H9 (cell line): ENCODE data around the gene PNMT. TPM values are rescaled to one million over a fixed set of nuclear protein-coding genes. Genes with fewer than 3 reads are reported as not detected.
A peak's percentile ranks its signal among the peaks of the same experiment; 100 is the strongest.

ENCODE experiments used
- DNase-seq: peaks from one replicate; pipeline ENCODE4 v3.0.0-alpha.2; 2017
- H2AFZ ChIP-seq: one replicate; pipeline ENCODE4 v1.6.1; 2013; ENCODE audit warnings: mild to moderate bottlenecking, low read length, control low read depth, moderate library complexity
- H2AK5ac ChIP-seq: 2 replicates; pipeline ENCODE4 v1.6.1; 2013; ENCODE audit warnings: low read length, control low read depth, mixed read lengths; ENCODE audit not compliant: insufficient read length
- H2BK120ac ChIP-seq: one replicate; pipeline ENCODE4 v1.6.1; 2013; ENCODE audit warnings: low read depth, mild to moderate bottlenecking, low read length, control low read depth, inconsistent platforms; ENCODE audit not compliant: poor library complexity, severe bottlenecking
- H2BK12ac ChIP-seq: 2 replicates; pipeline ENCODE4 v1.6.1; 2013; ENCODE audit warnings: low read length, control low read depth, mixed read lengths, low read depth; ENCODE audit not compliant: insufficient read length
- H2BK15ac ChIP-seq: 2 replicates; pipeline ENCODE4 v1.6.1; 2013; ENCODE audit warnings: low read depth, low read length, control low read depth
- H2BK20ac ChIP-seq: one replicate; pipeline ENCODE4 v1.6.1; 2013; ENCODE audit warnings: low read depth, mild to moderate bottlenecking, low read length, control low read depth, inconsistent platforms; ENCODE audit not compliant: poor library complexity, severe bottlenecking
- H2BK5ac ChIP-seq: 2 replicates; pipeline ENCODE4 v1.6.1; 2013; ENCODE audit warnings: low read length, control low read depth, mixed read lengths; ENCODE audit not compliant: insufficient read length
- H3K14ac ChIP-seq: 2 replicates; pipeline ENCODE4 v1.6.1; 2013; ENCODE audit warnings: low read length, control low read depth; ENCODE audit not compliant: insufficient read depth
- H3K18ac ChIP-seq: 2 replicates; pipeline ENCODE4 v1.6.1; 2013; ENCODE audit warnings: low read depth, mild to moderate bottlenecking, mixed read lengths, low read length, control low read depth; ENCODE audit not compliant: insufficient read length
- H3K23ac ChIP-seq: 2 replicates; pipeline ENCODE4 v1.6.1; 2013; ENCODE audit warnings: low read length, control low read depth, mixed read lengths, low read depth; ENCODE audit not compliant: insufficient read length
- H3K23me2 ChIP-seq: 2 replicates; pipeline ENCODE4 v1.6.1; 2013; ENCODE audit warnings: low read depth, mild to moderate bottlenecking, mixed read lengths, low read length, control low read depth; ENCODE audit not compliant: insufficient read length, poor library complexity, severe bottlenecking
- H3K27ac ChIP-seq: 2 replicates; pipeline ENCODE4 v1.5.1; 2013; ENCODE audit warnings: low read length, control low read depth, mixed read lengths, low read depth; ENCODE audit not compliant: insufficient read length
- H3K27me3 ChIP-seq: 2 replicates; pipeline ENCODE4 v1.6.1; 2013; ENCODE audit warnings: low read length, control low read depth, inconsistent platforms; ENCODE audit not compliant: insufficient read depth
- H3K4ac ChIP-seq: 2 replicates; pipeline ENCODE4 v1.6.1; 2013; ENCODE audit warnings: low read depth, mild to moderate bottlenecking, control low read depth, inconsistent platforms, low read length, moderate library complexity
- H3K4me1 ChIP-seq: 2 replicates; pipeline ENCODE4 v1.6.1; 2013; ENCODE audit warnings: low read length, control low read depth, inconsistent platforms; ENCODE audit not compliant: insufficient read depth
- H3K4me2 ChIP-seq: 2 replicates; pipeline ENCODE4 v1.6.1; 2013; ENCODE audit warnings: low read length, control low read depth, mixed read lengths; ENCODE audit not compliant: insufficient read length, insufficient read depth
- H3K56ac ChIP-seq: 2 replicates; pipeline ENCODE4 v1.6.1; 2013; ENCODE audit warnings: low read depth, mild to moderate bottlenecking, mixed read lengths, low read length, control low read depth; ENCODE audit not compliant: insufficient read length
- H3K79me1 ChIP-seq: 2 replicates; pipeline ENCODE4 v1.6.1; 2013; ENCODE audit warnings: low read depth, mild to moderate bottlenecking, moderate library complexity, low read length, control low read depth, inconsistent platforms; ENCODE audit not compliant: insufficient read depth, poor library complexity, severe bottlenecking
- H3K79me2 ChIP-seq: 2 replicates; pipeline ENCODE4 v1.6.1; 2013; ENCODE audit warnings: low read length, control low read depth, inconsistent platforms; ENCODE audit not compliant: insufficient read depth
- H3K9ac ChIP-seq: 2 replicates; pipeline ENCODE4 v1.6.1; 2013; ENCODE audit warnings: low read length, control low read depth, mixed read lengths; ENCODE audit not compliant: insufficient read length; ENCODE audit errors: extremely low read depth
- H3K9me3 ChIP-seq: one replicate; pipeline ENCODE4 v1.6.1; 2013; ENCODE audit warnings: low read depth, low read length, inconsistent platforms; ENCODE audit not compliant: control insufficient read depth
- H3T11ph ChIP-seq: one replicate; pipeline ENCODE4 v1.6.1; 2013; ENCODE audit warnings: mild to moderate bottlenecking, low read length, control low read depth, inconsistent platforms
- H4K20me1 ChIP-seq: one replicate; pipeline ENCODE4 v1.6.1; 2013; ENCODE audit not compliant: control insufficient read depth, insufficient read length, insufficient read depth
- H4K5ac ChIP-seq: 2 replicates; pipeline ENCODE4 v1.6.1; 2013; ENCODE audit warnings: low read depth, mild to moderate bottlenecking, mixed read lengths, low read length, control low read depth; ENCODE audit not compliant: insufficient read length
- H4K8ac ChIP-seq: replicated peaks from 2 replicates; pipeline ENCODE4 v1.6.1; 2013; ENCODE audit warnings: low read length, control low read depth, mixed read lengths, low read depth; ENCODE audit not compliant: insufficient read length
- H4K91ac ChIP-seq: 2 replicates; pipeline ENCODE4 v1.6.1; 2013; ENCODE audit warnings: low read depth, mild to moderate bottlenecking, moderate library complexity, mixed read lengths, low read length, control low read depth; ENCODE audit not compliant: insufficient read length
- H3K27ac Mint-ChIP-seq, 3 experiments: 2 replicates in 2 of 3; 3 replicates in 1 of 3; pipeline ENCODE4 v1.8.0; 2020 to 2021; ENCODE audit warnings: mixed read lengths in 3 of 3, mild to moderate bottlenecking in 1 of 3, moderate library complexity in 1 of 3
- H3K27me3 Mint-ChIP-seq: 2 replicates; pipeline ENCODE4 v1.8.0; 2021; ENCODE audit warnings: low read depth, mild to moderate bottlenecking, moderate library complexity, mixed read lengths
- H3K36me3 Mint-ChIP-seq, 3 experiments: 2 replicates in 2 of 3; 3 replicates in 1 of 3; pipeline ENCODE4 v1.8.0; 2020 to 2021; ENCODE audit warnings: low read depth in 3 of 3, mixed read lengths in 3 of 3; ENCODE audit not compliant: insufficient read depth in 1 of 3
- H3K4me1 Mint-ChIP-seq, 2 experiments: 2 replicates each; pipeline ENCODE4 v1.8.0; 2020; ENCODE audit warnings: mixed read lengths in 2 of 2
- H3K4me3 Mint-ChIP-seq, 2 experiments: 2 replicates in 1 of 2; 3 replicates in 1 of 2; pipeline ENCODE4 v1.8.0; 2020 to 2021; ENCODE audit warnings: mild to moderate bottlenecking in 2 of 2, mixed read lengths in 2 of 2, moderate library complexity in 1 of 2
- H3K9me3 Mint-ChIP-seq, 2 experiments: 2 replicates in 1 of 2; 3 replicates in 1 of 2; pipeline ENCODE4 v1.8.0; 2020; ENCODE audit warnings: mild to moderate bottlenecking in 2 of 2, mixed read lengths in 2 of 2, moderate library complexity in 1 of 2
- CTCF ChIP-seq: fragments of 200-600 bp; sonication (generic); conservative IDR thresholded peaks from 3 replicates; pipeline ENCODE4 v1.8.0; 2021; ENCODE audit warnings: antibody characterized with exemption, mild to moderate bottlenecking
- WGBS: extraction: QIAGEN DNeasy Blood & Tissue Kit; methylation state at CpG from one replicate; pipeline ENCODE4 v1.1.7; 2013; ENCODE audit warnings: missing lambda C conversion rate, low lambda C conversion rate, mixed read lengths; ENCODE audit not compliant: insufficient read length; ENCODE audit errors: extremely low coverage; 5-methylcytosine and 5-hydroxymethylcytosine counted together
- total RNA-seq: library from RNA; stranded (reverse); gene quantifications from 2 replicates; pipeline ENCODE4 v1.2.1, GENCODE V29; 2021

Gene PNMT
- total RNA-seq, 1 experiment from 2014 or later: 2.1 TPM

- whole genome bisulfite sequencing: no CpG with 5 or more reads among the region's 7 CpGs
- H3K23ac ChIP-seq: no peak overlapping the region
- H3K4me1 ChIP-seq: peaks cover 2% of the 10 kb centered on the region; the same call in 1 of the 2 replicates
- no peak overlapping the region for H2BK12ac ChIP-seq
- no peak overlapping the region for H2BK5ac ChIP-seq
- H3K79me2 ChIP-seq: no peaks in the 10 kb centered on the region; the same call in 1 of the 2 replicates
- no peak overlapping the region for H2BK20ac ChIP-seq
- H3K23me2 ChIP-seq: peaks cover 11% of the 10 kb centered on the region
- no peak for TF ChIP-seq CTCF
- H3K79me1 ChIP-seq: no peaks in the 10 kb centered on the region
- Mint-ChIP-seq H3K4me1 (peaks cover 59 to 64% of the 10 kb centered on the region in 2 experiments), H3K27me3 (no peaks in the 10 kb centered on the region; the same call in 1 of the 2 replicates), H3K9me3 (no peaks in the 10 kb centered on the region), H3K4me3 (no peak overlapping the region), H3K27ac (peak overlapping the region in 1 of 3 experiments; percentile 70; a peak in 2 of 7 replicates), H3K36me3 (peaks cover 0 to 5% (median 0%) of the 10 kb centered on the region in 3 experiments; a peak in 3 of 7 replicates)
- H2BK15ac ChIP-seq: no peak overlapping the region
- no peak overlapping the region for H2BK120ac ChIP-seq
- no peak overlapping the region for H4K8ac ChIP-seq
- H3K18ac ChIP-seq: no peak overlapping the region
- no peak for DNase-seq
- H3K4ac ChIP-seq: no peak overlapping the region
- H3K9me3 ChIP-seq: no peaks in the 10 kb centered on the region
- H4K5ac ChIP-seq: no peak overlapping the region
- no peak overlapping the region for H3K4me2 ChIP-seq
- H4K20me1 ChIP-seq: no peaks in the 10 kb centered on the region
- no peak overlapping the region for H3K27ac ChIP-seq
- H4K91ac ChIP-seq: no peak overlapping the region
- no peak overlapping the region for H3K14ac ChIP-seq
- no peak overlapping the region for H3T11ph ChIP-seq
- no peak overlapping the region for H2AFZ ChIP-seq
- H3K56ac ChIP-seq: no peak overlapping the region
- no peak overlapping the region for H2AK5ac ChIP-seq
- H3K9ac ChIP-seq: no peak overlapping the region
- no peaks in the 10 kb centered on the region for H3K27me3 ChIP-seq
Observed at GRCh38 chr17:39641883-39642282, 26.4 kb upstream of the PNMT start.
